HepG2 (cell line): ENCODE results near the gene SCYL1. TPM values are rescaled to one million over a fixed set of nuclear protein-coding genes. Genes with fewer than 3 reads are reported as not detected.

Experiments used
- CBFB ChIP-seq: sonication (generic); formaldehyde crosslinking; IDR thresholded peaks from 2 replicates; pipeline ENCODE4 v1.4.0; 2020; ENCODE audit warnings: missing genetic modification reagents
- CREB1 ChIP-seq, 2 experiments: fragments of 450-650 bp in 1 of 2; IDR thresholded peaks; 2 replicates each; pipeline ENCODE4 v1.6.1; 2016 to 2017; ENCODE audit warnings: control low read depth in 1 of 2, mild to moderate bottlenecking in 1 of 2, missing compliant biosample characterization in 1 of 2, missing genetic modification characterization in 1 of 2
- FLYWCH1 ChIP-seq: sonication (generic); formaldehyde crosslinking; IDR thresholded peaks from 2 replicates; pipeline ENCODE4 v1.8.1; 2023; ENCODE audit warnings: mild to moderate bottlenecking, missing genetic modification reagents
- HHEX ChIP-seq: IDR thresholded peaks from 2 replicates; pipeline ENCODE4 v1.6.1; 2016; ENCODE audit warnings: control low read depth
- IRF2 ChIP-seq: IDR thresholded peaks from 2 replicates; pipeline ENCODE4 v1.6.1; 2018; ENCODE audit warnings: missing genetic modification reagents, missing compliant biosample characterization
- MIER2 ChIP-seq: IDR thresholded peaks from 2 replicates; pipeline ENCODE4 v1.6.1; 2016; ENCODE audit warnings: missing biosample characterization, missing genetic modification reagents
- MIXL1 ChIP-seq: IDR thresholded peaks from 2 replicates; pipeline ENCODE4 v1.6.1; 2016
- MYNN ChIP-seq: sonication (generic); formaldehyde crosslinking; IDR thresholded peaks from 2 replicates; pipeline ENCODE4 v1.4.0; 2020; ENCODE audit warnings: mild to moderate bottlenecking, low read depth, missing genetic modification reagents
- ONECUT2 ChIP-seq: sonication (generic); formaldehyde crosslinking; IDR thresholded peaks from 2 replicates; pipeline ENCODE4 v1.4.0; 2020; ENCODE audit warnings: missing genetic modification reagents
- RBAK ChIP-seq: sonication (generic); formaldehyde crosslinking; IDR thresholded peaks from 2 replicates; pipeline ENCODE4 v1.5.1; 2020; ENCODE audit warnings: mild to moderate bottlenecking, missing genetic modification reagents
- SP4 ChIP-seq: sonication (generic); formaldehyde crosslinking; IDR thresholded peaks from 2 replicates; pipeline ENCODE4 v1.8.1; 2023; ENCODE audit warnings: mild to moderate bottlenecking, missing genetic modification reagents
- TFE3 ChIP-seq: IDR thresholded peaks from 2 replicates; pipeline ENCODE4 v1.6.1; 2016
- ZBTB21 ChIP-seq: sonication (generic); formaldehyde crosslinking; IDR thresholded peaks from 2 replicates; pipeline ENCODE4 v1.4.0; 2020; ENCODE audit warnings: missing genetic modification reagents
- ZFP62 ChIP-seq: sonication (generic); formaldehyde crosslinking; IDR thresholded peaks from 2 replicates; pipeline ENCODE4 v1.4.0; 2020; ENCODE audit warnings: missing genetic modification reagents
- ZNF17 ChIP-seq: sonication (generic); formaldehyde crosslinking; IDR thresholded peaks from 2 replicates; pipeline ENCODE4 v1.5.0; 2020; ENCODE audit warnings: mild to moderate bottlenecking, missing genetic modification reagents
- ZNF207 ChIP-seq: fragments of 450-650 bp; IDR thresholded peaks from 2 replicates; pipeline ENCODE4 v1.6.1; 2016; ENCODE audit warnings: antibody characterized with exemption, borderline replicate concordance
- ZNF33B ChIP-seq: sonication (generic); formaldehyde crosslinking; IDR thresholded peaks from 2 replicates; pipeline ENCODE4 v1.5.1; 2020; ENCODE audit warnings: mild to moderate bottlenecking, missing genetic modification reagents
- ZSCAN12 ChIP-seq: sonication (generic); formaldehyde crosslinking; IDR thresholded peaks from 2 replicates; pipeline ENCODE4 v1.9.0; 2021; ENCODE audit warnings: mild to moderate bottlenecking, missing genetic modification reagents
- polyA plus RNA-seq, 8 experiments: library from polyadenylated mRNA; depleted of rRNA in 3 of 8; stranded (reverse) in 7 of 8; unstranded in 1 of 8; fragments of >200 nt; fragmentation: Illumina TruSeq in 4 of 8; extraction: Trizol in 4 of 8; gene quantifications; 2 replicates each; pipeline versions ENCODE4 v1.2.1 to v1.2.3, GENCODE V29; 2011 to 2016; ENCODE audit warnings: low read depth in 4 of 8, missing spikeins in 1 of 8, mixed read lengths in 1 of 8; ENCODE audit not compliant: insufficient read depth in 1 of 8
- total RNA-seq, 5 experiments: library from RNA; depleted of rRNA; stranded (reverse); fragments of >200 nt; fragmentation: Illumina TruSeq; extraction: Trizol; gene quantifications; 2 replicates each; pipeline ENCODE4 v1.2.3, GENCODE V29; 2016; ENCODE audit warnings: low read depth in 1 of 5
- TF ChIP-seq, protein P1 (sequence below): sonication (generic); formaldehyde crosslinking; IDR thresholded peaks from 2 replicates; pipeline ENCODE4 v1.9.0; 2021; ENCODE audit warnings: missing genetic modification reagents, borderline replicate concordance
- TF ChIP-seq, protein P2 (sequence below): sonication (generic); formaldehyde crosslinking; IDR thresholded peaks from 2 replicates; pipeline ENCODE4 v1.5.0; 2020; ENCODE audit warnings: missing genetic modification reagents, mild to moderate bottlenecking, borderline replicate concordance
- TF ChIP-seq, protein P3 (sequence below): IDR thresholded peaks from 2 replicates; pipeline ENCODE4 v1.6.1; 2012; ENCODE audit warnings: inconsistent platforms
- TF ChIP-seq, protein P4 (sequence below): sonication (generic); formaldehyde crosslinking; IDR thresholded peaks from 2 replicates; pipeline ENCODE4 v1.4.0; 2020; ENCODE audit warnings: missing genetic modification reagents

Gene SCYL1
- total and polyA plus RNA-seq, 2 of the 13 experiments (the other 11 are each of a cell fraction or from before 2014, with no cell fraction given), result 65.9 to 103 TPM

DNA sequence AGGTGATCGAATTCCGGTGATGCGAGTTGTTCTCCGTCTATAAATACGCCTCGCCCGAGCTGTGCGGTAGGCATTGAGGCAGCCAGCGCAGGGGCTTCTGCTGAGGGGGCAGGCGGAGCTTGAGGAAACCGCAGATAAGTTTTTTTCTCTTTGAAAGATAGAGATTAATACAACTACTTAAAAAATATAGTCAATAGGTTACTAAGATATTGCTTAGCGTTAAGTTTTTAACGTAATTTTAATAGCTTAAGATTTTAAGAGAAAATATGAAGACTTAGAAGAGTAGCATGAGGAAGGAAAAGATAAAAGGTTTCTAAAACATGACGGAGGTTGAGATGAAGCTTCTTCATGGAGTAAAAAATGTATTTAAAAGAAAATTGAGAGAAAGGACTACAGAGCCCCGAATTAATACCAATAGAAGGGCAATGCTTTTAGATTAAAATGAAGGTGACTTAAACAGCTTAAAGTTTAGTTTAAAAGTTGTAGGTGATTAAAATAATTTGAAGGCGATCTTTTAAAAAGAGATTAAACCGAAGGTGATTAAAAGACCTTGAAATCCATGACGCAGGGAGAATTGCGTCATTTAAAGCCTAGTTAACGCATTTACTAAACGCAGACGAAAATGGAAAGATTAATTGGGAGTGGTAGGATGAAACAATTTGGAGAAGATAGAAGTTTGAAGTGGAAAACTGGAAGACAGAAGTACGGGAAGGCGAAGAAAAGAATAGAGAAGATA, 25.7 kb upstream of the SCYL1 start, which contains the start of gene MALAT1 (continued):
- TF ChIP-seq ZFP62 (no peak), HHEX (no peak), RBAK (CRISPR knock-in tag) (no peak), ZSCAN12 (CRISPR knock-in tag) (no peak), ZNF17 (CRISPR knock-in tag) (no peak), ONECUT2 (CRISPR knock-in tag) (0 out of 2 replicates have a peak, but pooled peaks have one; percentile 40), CREB1 (IDR thresholded peaks at IDR 0.05) (peak; percentile 23), CREB1 (CRISPR knock-in tag; IDR thresholded peaks at IDR 0.05) (peak; percentile 89; the same call in 1 of the 2 replicates), ZNF207 (no peak), TFE3 (CRISPR knock-in tag) (peak; percentile 80), MYNN (peak; percentile 52; the same call in 1 of the 2 replicates), IRF2 (CRISPR knock-in tag) (peak; percentile 90), MIER2 (0 out of 2 replicates have a peak, but pooled peaks have one; percentile 44), CBFB (peak; percentile 87), ZBTB21 (CRISPR knock-in tag) (peak; percentile 69; the same call in 1 of the 2 replicates), FLYWCH1 (CRISPR knock-in tag) (peak; percentile 11; the same call in 1 of the 2 replicates), SP4 (CRISPR knock-in tag) (peak; percentile 57; the same call in 1 of the 2 replicates), ZNF33B (0 out of 2 replicates have a peak, but pooled peaks have one; percentile 46), MIXL1 (CRISPR knock-in tag) (peak; percentile 92)
- TF ChIP-seq, protein P1, sequence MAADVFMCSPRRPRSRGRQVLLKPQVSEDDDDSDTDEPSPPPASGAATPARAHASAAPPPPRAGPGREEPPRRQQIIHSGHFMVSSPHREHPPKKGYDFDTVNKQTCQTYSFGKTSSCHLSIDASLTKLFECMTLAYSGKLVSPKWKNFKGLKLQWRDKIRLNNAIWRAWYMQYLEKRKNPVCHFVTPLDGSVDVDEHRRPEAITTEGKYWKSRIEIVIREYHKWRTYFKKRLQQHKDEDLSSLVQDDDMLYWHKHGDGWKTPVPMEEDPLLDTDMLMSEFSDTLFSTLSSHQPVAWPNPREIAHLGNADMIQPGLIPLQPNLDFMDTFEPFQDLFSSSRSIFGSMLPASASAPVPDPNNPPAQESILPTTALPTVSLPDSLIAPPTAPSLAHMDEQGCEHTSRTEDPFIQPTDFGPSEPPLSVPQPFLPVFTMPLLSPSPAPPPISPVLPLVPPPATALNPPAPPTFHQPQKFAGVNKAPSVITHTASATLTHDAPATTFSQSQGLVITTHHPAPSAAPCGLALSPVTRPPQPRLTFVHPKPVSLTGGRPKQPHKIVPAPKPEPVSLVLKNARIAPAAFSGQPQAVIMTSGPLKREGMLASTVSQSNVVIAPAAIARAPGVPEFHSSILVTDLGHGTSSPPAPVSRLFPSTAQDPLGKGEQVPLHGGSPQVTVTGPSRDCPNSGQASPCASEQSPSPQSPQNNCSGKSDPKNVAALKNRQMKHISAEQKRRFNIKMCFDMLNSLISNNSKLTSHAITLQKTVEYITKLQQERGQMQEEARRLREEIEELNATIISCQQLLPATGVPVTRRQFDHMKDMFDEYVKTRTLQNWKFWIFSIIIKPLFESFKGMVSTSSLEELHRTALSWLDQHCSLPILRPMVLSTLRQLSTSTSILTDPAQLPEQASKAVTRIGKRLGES (CRISPR knock-in tag), result peak; percentile 40; the same call in 1 of the 2 replicates
- TF ChIP-seq, protein P2, sequence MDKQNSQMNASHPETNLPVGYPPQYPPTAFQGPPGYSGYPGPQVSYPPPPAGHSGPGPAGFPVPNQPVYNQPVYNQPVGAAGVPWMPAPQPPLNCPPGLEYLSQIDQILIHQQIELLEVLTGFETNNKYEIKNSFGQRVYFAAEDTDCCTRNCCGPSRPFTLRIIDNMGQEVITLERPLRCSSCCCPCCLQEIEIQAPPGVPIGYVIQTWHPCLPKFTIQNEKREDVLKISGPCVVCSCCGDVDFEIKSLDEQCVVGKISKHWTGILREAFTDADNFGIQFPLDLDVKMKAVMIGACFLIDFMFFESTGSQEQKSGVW (CRISPR knock-in tag), result no peak
- TF ChIP-seq, protein P3, sequence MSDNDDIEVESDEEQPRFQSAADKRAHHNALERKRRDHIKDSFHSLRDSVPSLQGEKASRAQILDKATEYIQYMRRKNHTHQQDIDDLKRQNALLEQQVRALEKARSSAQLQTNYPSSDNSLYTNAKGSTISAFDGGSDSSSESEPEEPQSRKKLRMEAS, result peak; percentile 62
- TF ChIP-seq, protein P4, sequence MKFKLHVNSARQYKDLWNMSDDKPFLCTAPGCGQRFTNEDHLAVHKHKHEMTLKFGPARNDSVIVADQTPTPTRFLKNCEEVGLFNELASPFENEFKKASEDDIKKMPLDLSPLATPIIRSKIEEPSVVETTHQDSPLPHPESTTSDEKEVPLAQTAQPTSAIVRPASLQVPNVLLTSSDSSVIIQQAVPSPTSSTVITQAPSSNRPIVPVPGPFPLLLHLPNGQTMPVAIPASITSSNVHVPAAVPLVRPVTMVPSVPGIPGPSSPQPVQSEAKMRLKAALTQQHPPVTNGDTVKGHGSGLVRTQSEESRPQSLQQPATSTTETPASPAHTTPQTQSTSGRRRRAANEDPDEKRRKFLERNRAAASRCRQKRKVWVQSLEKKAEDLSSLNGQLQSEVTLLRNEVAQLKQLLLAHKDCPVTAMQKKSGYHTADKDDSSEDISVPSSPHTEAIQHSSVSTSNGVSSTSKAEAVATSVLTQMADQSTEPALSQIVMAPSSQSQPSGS (CRISPR knock-in tag), result peak; percentile 74
